Brain pericyte (primary cell): ENCODE measurements around the gene RHEB.
"Not testable (repeated sequence)": the region's sequence is repeated elsewhere in the genome, so short reads cannot be mapped to it uniquely, and the experiment has no call there.

ENCODE experiments used
- DNase-seq: peaks from one replicate; pipeline ENCODE4 v3.0.0-alpha.2; 2012; ENCODE audit warnings: low read depth, low spot score

The RHEB gene

DNA sequence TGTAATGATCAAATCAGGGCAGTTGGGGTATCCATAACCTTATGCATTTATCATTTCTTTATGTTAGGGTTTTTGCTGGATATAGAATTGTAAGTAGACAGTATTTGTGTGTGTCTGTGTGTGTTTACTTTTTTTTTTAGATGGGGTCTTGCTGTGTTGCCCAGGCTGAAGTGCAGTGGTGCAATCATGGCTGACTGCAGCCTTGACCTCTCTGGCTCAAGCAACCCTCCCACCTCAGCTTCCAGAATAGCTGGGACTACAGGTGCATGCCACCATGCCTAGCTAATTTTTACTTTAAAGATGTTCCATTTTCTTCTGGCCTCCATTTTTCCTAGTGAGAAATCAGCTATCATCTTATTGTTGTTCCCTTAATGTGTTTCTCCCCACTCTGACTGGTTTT is 10.1 kb upstream of the RHEB start:
- DNase-seq: no peak

- DNase-seq: no peak
Measured at GRCh38 chr7:151524845-151525244, 5.2 kb upstream of the RHEB start.

DNA sequence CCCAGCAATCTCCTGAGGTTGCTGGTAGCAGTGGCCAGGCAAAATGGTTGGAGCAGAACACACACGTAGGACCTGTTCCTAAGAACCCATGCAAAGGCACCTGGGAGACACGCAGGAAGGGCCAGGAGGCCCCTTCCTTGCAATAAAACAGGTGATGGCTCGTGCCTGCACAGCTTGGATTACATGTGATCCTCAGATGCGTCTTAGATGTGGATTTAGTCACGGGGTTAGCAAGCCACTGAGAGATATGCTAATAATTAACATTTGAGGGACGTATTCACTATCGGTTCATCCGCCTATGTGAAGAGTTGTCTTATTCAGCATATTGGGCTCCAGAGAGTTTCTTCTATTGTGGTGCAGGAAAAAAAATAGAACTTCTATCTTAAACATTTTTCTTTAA is 4.6 kb upstream of the RHEB start:
- DNase-seq: no peak

DNA sequence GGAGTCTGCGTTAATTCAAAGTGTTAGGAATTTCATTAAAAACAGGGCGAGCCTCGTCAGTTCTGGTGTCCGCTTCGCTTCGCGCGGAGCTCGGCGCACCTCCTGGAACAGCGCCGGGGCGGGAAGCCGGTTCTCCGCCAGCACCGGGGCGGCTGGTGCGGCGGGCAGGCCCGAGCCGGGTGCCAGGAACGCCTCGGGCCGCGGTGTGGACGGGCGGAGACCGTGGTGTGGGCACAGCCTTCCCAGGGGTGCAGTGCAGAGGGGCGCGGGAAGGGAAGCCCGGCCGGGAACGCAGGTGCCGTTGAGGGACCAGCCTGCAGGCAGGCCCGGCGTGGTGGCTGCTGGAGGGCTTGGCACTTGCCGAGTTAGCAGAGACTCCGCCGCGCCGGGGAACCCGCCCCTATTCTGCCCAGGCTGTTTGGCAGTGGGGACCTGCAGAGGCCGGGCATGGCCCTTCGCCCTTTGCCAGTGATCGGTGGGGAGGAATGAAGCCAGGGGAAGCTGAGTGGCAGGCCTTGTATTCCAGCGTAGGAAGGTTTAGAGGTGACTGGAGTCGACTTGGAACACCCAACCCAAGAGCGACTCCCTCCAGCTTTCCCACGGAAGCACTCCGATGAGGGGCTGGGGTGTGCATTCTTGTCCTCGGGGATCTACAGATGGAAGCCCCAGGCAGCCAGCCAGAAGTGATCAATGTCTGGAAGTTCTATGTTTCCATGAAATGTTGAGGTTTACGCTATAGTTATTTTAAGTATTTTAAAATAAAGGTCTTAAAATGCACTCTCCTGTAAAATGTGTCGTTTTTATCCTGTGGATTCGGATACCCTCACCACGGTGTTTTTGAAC is 945 bp upstream of the RHEB start:
- no peak for DNase-seq

DNA sequence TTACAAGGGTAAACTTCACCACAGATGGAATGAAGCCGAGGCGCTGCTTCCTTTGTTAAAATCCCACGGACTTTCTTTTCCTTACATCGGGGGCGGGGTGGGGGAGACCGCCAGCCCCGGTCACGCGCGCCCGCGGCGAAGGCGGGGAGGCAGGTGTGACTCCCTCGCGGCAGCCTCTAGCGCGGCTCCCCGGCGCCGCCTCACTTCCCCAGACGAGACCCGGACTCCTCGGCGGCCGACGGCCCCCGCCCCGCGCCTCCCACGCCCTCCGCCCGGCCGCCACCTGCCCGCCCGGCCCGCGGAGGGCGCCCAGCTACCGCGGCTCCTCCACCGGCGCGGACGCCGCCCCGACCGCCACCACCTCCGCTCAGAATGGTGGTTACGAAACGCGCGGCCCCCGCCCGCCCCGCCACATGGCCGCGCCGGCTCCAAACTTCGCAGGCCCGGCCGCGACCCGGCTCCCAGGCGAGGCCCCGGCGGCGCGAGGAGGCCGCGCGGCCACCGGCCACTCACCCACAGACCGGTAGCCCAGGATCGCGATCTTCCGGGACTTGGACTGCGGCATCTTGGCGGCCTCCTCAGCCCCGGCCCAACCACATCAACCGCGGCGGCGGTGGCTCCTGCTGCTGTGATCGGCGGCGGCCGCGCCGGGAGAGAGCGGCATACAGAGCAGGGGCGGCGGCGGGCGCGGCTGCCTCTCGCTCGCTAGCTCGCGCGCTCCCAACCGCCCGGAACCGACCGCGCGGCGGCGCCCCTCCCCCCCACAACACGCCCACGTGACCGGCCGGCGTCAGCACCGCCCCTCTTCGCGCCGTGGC is 539 bp downstream of the RHEB start:
- DNase-seq: not testable (repeated sequence)

- DNase-seq: no peak
Measured at GRCh38 chr7:151518105-151518946, 1.4 kb downstream of the RHEB start.

- DNase-seq: no peak
Measured at GRCh38 chr7:151517601-151518104, 2.0 kb downstream of the RHEB start.

GRCh38 chr7:151515276-151515565 is 4.5 kb downstream of the RHEB start:
- no peak for DNase-seq

DNA sequence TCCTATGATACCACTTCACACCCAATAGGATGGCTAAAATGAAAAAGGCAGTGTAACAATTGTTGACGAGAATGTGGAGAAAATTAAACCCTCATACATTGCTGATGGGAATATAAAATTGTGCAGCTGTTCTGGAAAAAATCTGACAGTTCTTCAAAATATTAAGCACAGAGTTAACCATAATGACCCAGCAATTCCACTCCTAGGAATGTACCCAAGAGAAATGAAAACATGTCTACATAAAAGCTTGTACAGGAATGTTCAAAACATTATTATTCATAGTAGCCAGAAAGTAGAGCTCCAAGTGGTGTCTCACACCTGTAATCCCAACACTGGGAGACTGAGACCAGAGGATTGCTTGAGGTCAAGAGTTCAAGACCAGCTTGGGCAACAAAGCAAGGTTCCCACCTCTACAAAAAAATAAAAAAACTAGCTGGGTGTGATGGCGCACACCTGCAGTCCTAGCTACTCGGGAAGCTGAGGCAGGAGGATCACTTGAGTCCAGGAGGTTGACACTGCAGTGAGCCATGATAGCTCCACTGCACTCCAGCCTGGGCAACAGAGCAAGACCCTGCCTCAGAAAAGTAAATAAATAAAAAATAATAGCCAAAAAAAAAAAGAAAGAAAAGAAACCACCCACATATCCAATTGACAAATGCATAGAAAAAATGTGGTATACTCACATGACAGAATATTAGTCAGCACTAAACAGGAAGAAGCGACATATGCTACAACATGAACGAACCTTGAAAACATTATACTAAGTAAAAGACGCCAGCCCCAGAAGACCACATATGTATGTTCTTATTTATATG is 5.0 kb downstream of the RHEB start:
- DNase-seq: no peak

GRCh38 chr7:151513133-151513532 is 6.6 kb downstream of the RHEB start:
- no peak for DNase-seq

- DNase-seq: no peak
Measured at GRCh38 chr7:151512353-151512752, 7.3 kb downstream of the RHEB start.

GRCh38 chr7:151511946-151512345 is 7.7 kb downstream of the RHEB start:
- no peak for DNase-seq

- DNase-seq: no peak
Measured at GRCh38 chr7:151511270-151511669, 8.4 kb downstream of the RHEB start.

DNA sequence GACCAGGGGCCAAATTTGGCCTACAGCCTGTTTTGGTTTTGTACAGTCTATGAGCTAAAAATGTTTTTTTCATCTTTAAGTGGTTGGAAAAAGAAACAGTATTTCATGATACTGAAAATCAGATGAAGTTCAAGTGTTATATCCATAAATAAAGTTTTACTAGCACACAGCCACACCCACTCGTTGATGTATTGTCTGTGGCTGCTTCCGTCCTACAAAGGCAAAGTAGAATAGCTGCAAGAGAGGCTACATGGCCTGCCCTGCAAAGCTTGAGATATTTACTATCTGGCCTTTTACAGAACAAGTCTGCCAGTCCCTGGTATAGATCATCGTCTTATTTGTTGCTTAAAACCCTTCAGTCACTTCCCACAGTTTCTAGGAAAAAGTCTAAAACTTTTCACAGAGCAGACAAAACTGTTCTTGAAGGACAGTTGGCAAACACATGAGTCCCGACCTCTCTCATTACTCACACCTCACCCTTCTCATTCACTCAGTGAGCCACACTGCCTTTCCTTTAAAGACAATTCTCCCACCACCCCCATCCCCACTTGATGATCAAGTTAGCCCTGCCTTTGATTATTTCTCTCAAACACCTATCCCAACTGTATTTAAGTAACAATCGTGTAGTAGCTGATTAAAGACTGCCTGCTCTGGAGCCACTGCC is 9.9 kb downstream of the RHEB start:
- DNase-seq: no peak

- no peak for DNase-seq
Measured at GRCh38 chr7:151508991-151509390, 10.7 kb downstream of the RHEB start.

DNA sequence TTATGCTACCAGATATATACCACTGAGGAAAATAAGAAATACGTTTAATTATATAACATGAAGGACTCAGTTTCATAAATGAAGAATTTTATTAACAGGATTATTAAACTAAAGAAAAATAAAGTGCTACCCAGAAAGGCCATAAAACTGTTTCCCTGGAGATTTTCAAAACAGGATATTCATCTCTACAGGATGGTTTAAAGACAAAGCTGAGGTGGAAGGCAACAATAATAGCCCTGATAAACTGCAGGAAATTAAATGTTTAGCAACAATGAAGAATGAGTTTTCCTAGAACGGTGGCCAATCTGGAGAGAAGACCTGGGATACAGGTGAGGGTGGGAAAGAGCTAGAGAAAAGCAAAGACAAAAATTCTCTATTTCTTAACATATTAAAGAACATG is 11.9 kb downstream of the RHEB start:
- no peak for DNase-seq

- no peak for DNase-seq
Measured at GRCh38 chr7:151506901-151507382, 12.8 kb downstream of the RHEB start.

DNA sequence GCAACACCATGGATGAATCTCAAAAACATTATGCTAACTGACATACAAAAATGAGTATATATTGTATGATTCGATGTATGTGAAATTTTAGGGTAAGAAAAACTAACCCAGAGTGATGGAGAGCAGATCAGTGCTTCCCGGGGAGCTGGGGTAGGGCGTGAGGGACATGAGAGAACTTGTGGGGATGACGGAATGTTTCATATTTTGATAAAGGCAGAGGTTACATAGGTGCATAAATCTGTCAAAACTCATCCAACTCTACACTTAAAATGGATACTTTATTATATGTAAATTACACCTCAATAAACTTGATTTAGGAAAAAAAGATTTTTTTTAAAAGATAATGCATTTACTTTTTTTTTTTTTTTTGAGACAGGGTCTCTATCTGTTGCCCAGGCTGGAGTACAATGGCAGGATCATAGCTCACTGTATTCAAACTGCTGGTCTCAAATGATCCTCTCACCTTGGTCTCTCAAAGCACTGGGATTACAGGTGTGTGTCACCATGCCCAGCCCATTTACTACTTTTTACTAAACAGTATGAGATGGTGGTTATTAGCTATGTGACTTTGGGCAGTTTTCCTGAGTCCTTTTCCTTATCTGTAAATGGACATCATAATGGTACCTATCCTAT is 13.7 kb downstream of the RHEB start:
- no peak for DNase-seq

DNA sequence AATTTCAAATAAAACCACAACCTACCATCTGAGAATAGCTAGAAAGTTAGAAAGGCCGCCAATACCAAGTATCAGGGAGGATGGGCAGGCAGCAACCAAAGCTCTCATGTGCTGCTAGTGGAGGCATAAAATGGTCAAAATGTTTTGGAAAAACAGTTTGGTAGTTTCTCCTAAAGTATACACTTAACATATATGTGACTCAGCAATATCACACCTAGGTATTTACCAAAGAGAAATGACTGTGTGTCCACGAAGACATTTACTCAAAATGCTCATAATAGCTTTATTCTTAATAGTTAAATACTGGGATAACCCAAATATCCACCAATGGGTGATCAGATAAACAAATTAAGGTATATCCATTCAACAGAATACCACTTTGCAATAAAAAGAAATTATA is 14.3 kb downstream of the RHEB start:
- DNase-seq: no peak

DNA sequence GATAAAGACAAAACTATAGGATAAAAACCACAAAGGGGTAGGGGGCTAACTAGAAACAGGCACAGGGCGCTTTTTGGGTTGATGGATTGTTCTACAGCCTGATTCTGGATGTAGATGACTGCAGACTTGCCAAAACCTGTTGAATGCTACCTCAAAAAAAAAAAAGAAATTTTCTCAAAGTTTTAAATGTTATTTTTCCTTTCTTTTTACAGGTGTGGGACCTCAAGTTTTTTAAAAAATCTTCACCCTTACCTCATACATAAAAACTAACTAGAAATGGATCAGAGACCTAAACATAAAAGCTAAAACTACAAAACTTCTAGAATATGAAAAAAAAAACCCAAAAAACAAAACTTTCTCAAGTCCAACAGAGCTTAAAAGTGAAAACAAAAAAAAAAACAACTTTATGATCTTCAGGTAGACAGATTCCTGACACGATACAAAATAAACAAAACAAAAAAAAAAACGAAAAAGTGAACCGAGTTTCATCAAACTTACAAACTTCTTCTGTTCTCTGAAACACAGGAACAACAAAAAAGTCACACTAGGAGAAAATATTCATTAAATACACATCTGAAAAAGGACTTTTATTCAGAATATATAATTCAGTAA is 14.9 kb downstream of the RHEB start:
- DNase-seq: no peak
